ENCODE measurements around the gene NEK9.
"Not testable (repeated sequence)": the region's sequence is repeated elsewhere in the genome, so short reads cannot be mapped to it uniquely, and the experiment has no call there.

Gene NEK9

GRCh38 chr14:75098682-75099081, 28.2 kb downstream of the NEK9 start:
- no peak for DNase-seq

DNA sequence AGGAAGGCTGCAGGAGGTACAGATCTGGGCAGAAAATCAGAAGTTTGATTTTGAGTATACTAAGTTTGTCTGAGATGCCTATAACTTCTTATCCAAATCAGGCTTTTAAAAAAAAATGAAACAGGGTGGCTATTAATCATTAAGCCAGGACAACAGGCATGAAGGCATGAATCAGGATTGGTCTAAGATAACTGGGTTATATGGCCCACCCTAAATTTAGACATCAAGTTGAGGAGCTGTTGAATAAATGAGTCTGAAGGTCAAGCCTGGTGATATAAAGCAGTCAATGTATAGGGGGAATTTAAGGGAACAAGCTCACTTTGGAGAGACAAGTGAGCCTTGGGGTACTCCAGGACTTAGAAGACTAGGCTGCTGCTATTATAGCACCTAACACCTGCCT, 28.6 kb downstream of the NEK9 start:
- DNase-seq: no peak

- no peak for DNase-seq
Observed at GRCh38 chr14:75096959-75097358, 29.9 kb downstream of the NEK9 start.

- DNase-seq: no peak
Observed at GRCh38 chr14:75095690-75096089, 31.2 kb downstream of the NEK9 start.

DNA sequence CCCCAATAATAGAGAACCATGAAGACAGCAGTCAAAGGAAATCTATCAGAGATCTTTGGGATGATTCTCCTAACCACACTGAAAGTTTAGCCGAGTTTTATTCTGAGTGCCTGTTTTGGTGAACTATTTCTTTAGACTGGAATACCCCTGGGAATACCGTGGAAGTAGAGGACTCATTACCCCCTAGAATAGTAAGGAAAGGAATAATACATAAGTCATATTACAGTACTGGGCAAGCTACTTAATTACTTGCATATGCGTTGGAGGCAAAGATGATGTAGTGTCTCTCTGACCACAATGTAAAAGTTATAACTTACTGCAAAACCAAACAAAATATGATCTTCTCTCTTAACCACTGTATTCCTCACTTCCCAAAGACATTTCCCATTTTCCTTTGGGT, 32.0 kb downstream of the NEK9 start:
- no peak for DNase-seq

DNA sequence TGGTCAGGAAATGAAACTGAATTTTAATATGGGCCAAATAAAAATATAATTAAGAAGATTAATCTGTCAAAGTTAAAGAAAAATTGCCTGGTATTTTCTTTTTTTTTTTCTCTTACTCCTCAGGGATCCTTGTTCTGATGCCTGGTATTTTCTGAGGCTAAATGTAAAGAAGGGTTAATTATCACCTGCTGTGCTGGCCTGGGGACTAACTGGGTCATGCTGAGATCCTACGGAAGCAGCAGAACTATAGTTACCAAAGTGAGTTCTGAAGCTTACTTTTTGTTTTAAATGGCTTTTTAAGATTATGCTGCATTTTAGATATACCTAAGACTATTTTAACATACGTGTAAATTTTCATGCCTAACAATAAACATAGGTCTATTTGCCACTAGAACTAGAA, 34.1 kb downstream of the NEK9 start:
- no peak for DNase-seq

- no peak for DNase-seq
Observed at GRCh38 chr14:75091251-75091650, 35.6 kb downstream of the NEK9 start.

DNA sequence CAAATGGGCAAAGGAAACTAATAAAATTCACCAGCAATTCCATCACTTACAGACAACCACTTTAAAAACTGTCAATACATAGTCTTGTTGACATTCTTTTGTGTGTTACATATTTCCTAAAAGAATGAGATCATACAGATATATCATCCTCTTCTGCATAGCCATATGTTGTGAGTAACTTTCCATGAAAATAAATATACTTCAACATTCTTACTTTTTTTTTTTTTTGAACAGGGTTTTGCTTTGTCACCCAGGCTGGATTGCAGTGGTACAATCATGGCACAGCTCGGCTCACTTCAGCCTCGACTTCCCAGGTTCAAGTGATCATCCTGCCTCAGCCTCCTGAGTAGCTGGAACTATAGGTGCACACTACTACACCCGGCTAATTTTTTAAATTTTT, 36.5 kb downstream of the NEK9 start:
- no peak for DNase-seq

- no peak for DNase-seq
Observed at GRCh38 chr14:75088566-75089373, 38.1 kb downstream of the NEK9 start.

GRCh38 chr14:75088153-75088552, 38.7 kb downstream of the NEK9 start:
- no peak for DNase-seq

DNA sequence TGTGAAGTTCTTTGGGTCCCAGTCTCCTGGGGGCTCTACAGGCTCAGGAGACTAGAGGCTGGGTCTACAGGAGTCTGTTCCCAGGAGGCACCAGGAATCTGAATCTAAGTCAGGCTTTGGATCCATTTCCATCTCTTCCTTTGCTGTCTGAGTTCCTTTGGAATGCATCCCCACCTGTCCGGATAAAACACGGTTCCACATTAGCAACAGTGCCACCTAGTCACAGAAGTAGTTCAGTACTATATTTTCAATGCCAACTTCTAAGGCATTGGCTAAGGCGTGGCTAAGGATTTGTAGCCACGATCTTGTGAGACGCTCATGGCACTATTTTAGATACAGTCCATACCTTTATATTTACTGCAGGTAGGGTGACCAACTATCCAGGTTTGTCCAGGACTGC, 42.3 kb downstream of the NEK9 start:
- no peak for DNase-seq

- DNase-seq: no peak
Observed at GRCh38 chr14:75083271-75083670, 43.6 kb downstream of the NEK9 start.

- DNase-seq: no peak
Observed at GRCh38 chr14:75081660-75082229, 45.1 kb downstream of the NEK9 start.

- no peak for DNase-seq
Observed at GRCh38 chr14:75079521-75079920, 47.3 kb downstream of the NEK9 start.

DNA sequence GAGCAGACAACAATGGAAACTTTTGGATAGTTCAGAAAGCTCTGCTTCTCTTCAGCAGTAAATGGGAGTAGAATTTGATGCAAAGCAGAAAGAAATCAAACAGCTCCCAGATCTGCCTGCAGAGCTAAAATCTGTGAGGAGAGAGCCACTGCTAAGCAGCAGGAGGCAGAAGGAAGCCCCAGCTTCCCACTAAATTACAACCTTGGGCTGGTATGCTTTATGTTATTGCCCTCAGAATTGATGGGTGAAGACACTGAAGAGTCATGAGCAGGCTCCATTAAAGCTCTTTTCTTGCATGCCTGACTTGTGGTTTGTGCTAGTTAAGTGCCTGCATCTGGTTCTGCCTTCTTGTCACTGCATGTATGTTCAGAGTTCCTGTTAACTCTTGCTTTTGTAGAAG, 49.1 kb downstream of the NEK9 start:
- no peak for DNase-seq

DNA sequence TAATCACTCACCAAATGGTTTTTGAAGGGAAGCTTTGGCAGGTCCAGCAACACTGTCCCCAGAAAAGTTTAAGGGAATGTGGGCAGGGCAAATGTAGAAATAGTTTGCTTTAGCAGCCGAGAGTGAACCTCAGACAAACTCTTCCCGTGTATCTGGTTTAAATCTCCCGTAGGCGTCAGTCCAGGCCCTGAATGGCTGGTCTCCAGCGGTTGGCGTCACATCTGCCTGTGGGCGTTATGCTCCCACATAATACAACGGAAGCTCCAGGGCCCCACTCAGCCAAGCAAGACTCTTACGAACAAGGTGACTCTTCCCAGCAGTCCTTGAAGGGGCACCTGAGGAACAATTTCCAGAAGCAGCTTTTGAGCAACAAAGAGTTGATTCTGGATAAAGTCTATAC, 56.5 kb downstream of the NEK9 start:
- no peak for DNase-seq

GRCh38 chr14:75069811-75070145, 57.1 kb downstream of the NEK9 start:
- no peak for DNase-seq

GRCh38 chr14:75069121-75069810, 57.6 kb downstream of the NEK9 start, which contains the start of gene ZC2HC1C:
ZC2HC1C (plus strand) TSS chr14:75069641; CDS start chr14:75070574, 933 bp downstream.
- peak; percentile 51 for DNase-seq

DNA sequence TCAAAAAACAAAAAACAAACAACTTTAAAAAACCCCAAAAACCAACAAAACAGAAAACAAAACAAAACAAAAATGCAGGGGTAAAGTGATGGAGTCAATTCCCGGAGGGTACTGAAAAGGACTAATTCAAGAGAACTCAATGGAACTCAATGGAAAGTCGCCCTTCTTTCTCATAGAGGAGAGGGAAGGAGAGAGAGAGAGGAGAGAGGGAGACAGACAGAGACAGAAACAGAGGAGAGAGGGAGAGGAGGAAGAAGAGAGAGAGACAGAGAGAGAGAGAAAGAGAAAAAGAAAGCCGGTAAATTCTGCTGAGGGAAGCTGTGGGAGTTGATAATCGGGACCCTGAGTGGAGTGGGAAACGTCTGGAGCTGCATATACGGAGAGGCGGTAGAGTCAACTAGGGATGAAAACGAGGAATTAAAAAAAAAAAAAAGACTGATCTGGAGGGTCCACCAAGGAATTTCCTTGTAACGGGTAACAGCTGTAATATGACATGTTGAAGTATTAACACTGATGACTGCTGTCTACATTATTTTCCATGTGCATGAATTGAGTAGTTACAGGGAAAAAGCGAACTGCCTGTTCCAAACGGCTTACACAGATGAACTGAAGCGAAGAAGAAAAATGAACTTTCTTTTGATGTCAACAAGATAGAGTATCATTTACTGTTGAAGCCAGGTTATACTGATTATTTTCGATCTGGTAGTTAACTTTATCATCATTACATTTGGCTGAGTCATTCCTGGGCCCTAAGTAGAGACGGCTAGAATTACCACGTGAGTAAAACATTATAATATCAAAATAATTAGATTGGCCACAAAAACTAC, 58.3 kb downstream of the NEK9 start:
- no peak for DNase-seq

- not testable (repeated sequence) for DNase-seq
Observed at GRCh38 chr14:75067765-75068164, 59.1 kb downstream of the NEK9 start.

GRCh38 chr14:75067212-75067611, 59.6 kb downstream of the NEK9 start:
- DNase-seq: no peak

DNA sequence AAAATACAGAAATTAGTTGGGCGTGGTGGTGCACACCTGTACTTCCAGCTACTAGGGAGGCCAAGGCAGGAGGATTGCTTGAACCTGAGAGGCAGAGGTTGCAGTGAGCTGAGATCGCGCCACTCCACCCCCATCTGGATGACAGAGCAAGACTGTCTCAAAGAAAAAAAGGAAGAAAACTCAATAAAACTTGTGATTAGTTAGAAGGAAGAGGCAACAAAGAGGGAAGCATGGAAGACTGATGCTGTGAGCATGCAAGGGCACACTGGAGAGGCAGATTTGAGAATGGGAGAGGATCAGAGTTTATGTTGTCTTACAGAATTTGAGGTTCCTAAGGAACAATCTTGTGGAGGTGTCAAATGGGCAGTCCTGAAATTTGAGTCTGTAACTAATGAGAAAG, 60.2 kb downstream of the NEK9 start:
- DNase-seq: no peak

DNA sequence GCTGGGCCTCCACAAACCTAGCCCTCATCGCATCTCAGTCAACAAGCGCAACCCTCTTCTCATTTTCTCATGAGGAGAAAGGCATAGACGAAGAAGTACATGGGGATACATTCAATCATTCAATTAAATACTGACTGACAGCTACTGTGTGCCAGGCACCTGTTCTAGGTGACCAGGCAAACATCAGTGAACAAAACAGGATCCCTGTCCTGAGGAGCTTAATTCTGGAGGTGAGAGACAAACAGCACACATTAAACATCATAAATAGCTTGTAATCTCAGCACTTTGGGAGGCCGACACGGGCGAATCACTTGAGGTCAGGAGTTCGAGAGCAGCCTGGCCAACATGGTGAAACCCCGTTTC, 62.7 kb downstream of the NEK9 start:
- DNase-seq: no peak

Measured in GOT3 (cell line).